Brain microvascular endothelial cell (primary cell): Measurements from ENCODE around the gene RAB34.

ENCODE experiments used
- DNase-seq: peaks from one replicate; pipeline ENCODE4 v3.0.0-alpha.2; 2020
- H3K27ac ChIP-seq: fragments of 250-450 bp; sonication (Bioruptor Pico); 2 replicates; pipeline ENCODE4 v1.5.1; 2020; ENCODE audit warnings: mild to moderate bottlenecking, moderate library complexity
- H3K27me3 ChIP-seq: fragments of 250-450 bp; sonication (Bioruptor Pico); replicated peaks from 2 replicates; pipeline ENCODE4 v1.5.1; 2020; ENCODE audit warnings: mild to moderate bottlenecking
- H3K36me3 ChIP-seq: fragments of 250-450 bp; sonication (Bioruptor Pico); replicated peaks from 2 replicates; pipeline ENCODE4 v1.5.1; 2020; ENCODE audit warnings: mild to moderate bottlenecking
- H3K4me3 ChIP-seq: 2 replicates; pipeline ENCODE4 v1.5.1; 2011; ENCODE audit warnings: low read depth, mild to moderate bottlenecking, control low read depth, low read length, moderate library complexity
- in situ Hi-C: cut with HindIII; loops from 2 replicates; pipeline ENCODE4 v1.10.0; 2017; ENCODE audit warnings: low sequenced_read_pairs, low pct_ligation_motif_present
- TF ChIP-seq, protein P1 (sequence below): IDR thresholded peaks from 2 replicates; pipeline ENCODE4 v1.5.1; 2011; ENCODE audit warnings: low read depth, mild to moderate bottlenecking, moderate library complexity, low read length, control low read depth, inconsistent platforms; ENCODE audit errors: missing control alignments

Gene RAB34

DNA sequence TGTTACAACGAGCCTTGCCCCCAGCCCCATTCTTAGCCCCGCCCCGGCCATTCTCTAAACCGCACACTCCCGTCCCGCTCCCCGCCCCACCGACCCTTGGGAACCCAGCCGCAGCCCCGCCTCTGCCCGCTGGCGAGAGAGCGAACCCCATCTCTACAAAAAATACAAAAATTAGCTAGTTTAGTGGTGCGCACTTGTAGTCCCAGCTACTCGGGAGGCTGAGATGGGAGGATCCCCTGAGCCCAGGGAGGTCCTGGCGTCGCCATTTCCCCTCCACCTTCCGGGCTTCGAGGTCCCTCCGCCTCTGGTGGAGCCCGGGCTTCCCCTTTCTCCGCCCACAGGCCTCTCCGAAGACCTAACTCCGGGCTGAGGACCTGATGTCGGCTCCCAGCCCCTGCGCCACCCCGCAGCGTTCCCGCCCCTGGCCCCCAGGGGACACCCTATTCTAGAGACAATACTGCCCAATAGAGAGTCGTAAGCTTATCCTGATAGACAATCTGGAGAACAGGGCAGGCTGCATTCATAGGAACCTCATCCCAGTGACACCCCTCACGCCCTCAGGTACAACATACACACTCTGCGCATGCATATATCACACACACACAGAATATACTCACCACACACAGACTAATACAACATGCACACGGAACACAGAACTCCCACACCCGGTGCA lies 5.5 kb downstream of the RAB34 start:
- H3K27me3 ChIP-seq: no peaks in the 10 kb centered on the region
- peak overlapping the region; percentile 42 for H3K4me3 ChIP-seq
- TF ChIP-seq, protein P1, sequence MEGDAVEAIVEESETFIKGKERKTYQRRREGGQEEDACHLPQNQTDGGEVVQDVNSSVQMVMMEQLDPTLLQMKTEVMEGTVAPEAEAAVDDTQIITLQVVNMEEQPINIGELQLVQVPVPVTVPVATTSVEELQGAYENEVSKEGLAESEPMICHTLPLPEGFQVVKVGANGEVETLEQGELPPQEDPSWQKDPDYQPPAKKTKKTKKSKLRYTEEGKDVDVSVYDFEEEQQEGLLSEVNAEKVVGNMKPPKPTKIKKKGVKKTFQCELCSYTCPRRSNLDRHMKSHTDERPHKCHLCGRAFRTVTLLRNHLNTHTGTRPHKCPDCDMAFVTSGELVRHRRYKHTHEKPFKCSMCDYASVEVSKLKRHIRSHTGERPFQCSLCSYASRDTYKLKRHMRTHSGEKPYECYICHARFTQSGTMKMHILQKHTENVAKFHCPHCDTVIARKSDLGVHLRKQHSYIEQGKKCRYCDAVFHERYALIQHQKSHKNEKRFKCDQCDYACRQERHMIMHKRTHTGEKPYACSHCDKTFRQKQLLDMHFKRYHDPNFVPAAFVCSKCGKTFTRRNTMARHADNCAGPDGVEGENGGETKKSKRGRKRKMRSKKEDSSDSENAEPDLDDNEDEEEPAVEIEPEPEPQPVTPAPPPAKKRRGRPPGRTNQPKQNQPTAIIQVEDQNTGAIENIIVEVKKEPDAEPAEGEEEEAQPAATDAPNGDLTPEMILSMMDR: peak; percentile 23
- peaks cover 14% of the 10 kb centered on the region for H3K36me3 ChIP-seq
- H3K27ac ChIP-seq: peak overlapping the region; percentile 71
- DNase-seq: no peak
- in situ Hi-C loops: no loop called here

DNA sequence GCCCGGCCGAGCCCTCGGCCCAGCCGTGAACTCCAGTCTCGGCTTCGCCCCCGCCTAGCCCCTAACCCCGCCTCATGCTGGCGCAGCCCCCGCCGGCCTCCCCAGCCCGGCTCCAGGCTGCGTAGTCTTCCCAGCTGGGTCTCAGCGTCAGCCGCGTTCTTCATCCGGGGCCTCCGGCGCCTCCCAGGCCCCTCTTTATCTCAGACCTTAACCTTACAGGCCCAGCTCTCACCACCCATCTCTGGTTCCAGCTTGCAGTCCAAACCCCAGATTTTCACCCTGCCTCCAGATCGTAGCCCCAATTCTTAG lies 6.0 kb downstream of the RAB34 start, which contains the start of gene PROCA1:
Gene PROCA1, minus strand, starts transcription at position 166 of the 309 bp plus-strand sequence. CDS start 228 bp downstream, outside the sequence.
- Histone ChIP-seq H3K36me3 (peaks cover 14% of the 10 kb centered on the region), H3K4me3 (peak within 1 kb of the TSS; percentile 61), H3K27me3 (no peaks in the 10 kb centered on the region), H3K27ac (peak within 1 kb of the TSS; percentile 71)
- no peak for DNase-seq
- in situ Hi-C loops: no loop called here
- TF ChIP-seq, protein P1: no peak

DNA sequence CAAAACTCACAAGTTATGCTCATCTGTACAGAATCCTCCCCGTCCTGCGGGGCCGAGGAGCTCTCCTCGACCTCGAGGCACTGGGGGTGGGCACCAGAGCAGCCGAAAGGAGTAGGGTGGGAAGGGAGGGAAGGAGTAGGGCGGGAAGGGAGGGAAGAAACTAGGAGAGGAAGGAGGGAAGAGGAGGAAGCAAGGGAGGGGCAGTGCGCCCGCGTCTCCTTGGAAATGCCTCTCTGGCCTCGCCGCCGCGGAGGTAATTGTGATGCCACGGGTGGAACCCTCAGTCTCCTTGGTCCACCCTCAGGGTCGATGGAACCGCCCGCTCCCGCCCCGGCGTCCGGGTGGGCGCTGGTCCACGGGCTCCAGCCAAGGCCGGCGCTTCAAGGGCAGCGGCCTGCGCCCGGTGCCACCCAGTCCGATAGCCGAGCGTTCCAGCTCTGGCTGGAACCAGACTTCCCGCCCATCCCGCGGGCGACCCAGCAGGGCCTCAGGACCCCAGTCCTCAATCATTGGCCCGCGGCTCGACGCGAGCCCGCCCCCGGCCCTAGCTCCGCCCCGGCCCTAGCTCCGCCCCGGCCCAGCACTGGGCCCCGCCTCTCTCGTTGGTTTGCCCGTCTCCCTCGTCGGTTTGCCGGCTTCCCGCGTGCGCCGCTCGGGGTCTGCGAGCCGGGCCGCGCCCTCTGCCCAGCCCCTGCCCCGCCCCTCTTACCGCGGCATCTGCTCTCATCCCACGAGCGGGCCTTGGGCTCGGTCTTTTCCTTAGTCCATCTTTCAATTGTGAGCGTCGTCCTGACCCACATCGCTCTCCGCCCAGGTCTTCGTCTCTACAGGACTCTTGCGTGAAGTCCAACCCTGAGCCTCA lies 6.6 kb downstream of the RAB34 start:
- H3K4me3 ChIP-seq: peak overlapping the region; percentile 61
- peak; percentile 76 for DNase-seq
- no peaks in the 10 kb centered on the region for H3K27me3 ChIP-seq
- in situ Hi-C loops: no loop called here
- TF ChIP-seq, protein P1: no peak
- H3K36me3 ChIP-seq: peaks cover 14% of the 10 kb centered on the region
- peak overlapping the region; percentile 71 for H3K27ac ChIP-seq

DNA sequence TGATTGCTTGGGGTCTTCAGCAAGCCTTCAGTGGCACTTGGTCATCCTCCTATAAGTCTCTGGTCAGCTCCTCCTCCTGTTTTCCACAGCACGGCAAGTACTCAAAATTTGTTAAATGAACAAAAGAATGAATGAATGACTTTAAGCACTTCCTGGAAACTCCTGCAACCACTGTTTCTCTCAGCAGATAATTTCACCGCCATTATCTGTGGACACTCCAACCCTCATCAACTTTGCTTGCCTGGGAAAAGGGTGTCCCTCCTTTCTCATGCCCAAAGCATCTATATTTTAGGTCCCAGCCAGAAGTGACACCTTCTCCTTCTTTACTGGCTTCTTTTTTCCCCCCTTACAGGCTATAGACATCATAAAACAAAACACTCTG lies 10.3 kb downstream of the RAB34 start:
- H3K36me3 ChIP-seq: peaks cover 12% of the 10 kb centered on the region
- in situ Hi-C loops: no loop called here

DNA sequence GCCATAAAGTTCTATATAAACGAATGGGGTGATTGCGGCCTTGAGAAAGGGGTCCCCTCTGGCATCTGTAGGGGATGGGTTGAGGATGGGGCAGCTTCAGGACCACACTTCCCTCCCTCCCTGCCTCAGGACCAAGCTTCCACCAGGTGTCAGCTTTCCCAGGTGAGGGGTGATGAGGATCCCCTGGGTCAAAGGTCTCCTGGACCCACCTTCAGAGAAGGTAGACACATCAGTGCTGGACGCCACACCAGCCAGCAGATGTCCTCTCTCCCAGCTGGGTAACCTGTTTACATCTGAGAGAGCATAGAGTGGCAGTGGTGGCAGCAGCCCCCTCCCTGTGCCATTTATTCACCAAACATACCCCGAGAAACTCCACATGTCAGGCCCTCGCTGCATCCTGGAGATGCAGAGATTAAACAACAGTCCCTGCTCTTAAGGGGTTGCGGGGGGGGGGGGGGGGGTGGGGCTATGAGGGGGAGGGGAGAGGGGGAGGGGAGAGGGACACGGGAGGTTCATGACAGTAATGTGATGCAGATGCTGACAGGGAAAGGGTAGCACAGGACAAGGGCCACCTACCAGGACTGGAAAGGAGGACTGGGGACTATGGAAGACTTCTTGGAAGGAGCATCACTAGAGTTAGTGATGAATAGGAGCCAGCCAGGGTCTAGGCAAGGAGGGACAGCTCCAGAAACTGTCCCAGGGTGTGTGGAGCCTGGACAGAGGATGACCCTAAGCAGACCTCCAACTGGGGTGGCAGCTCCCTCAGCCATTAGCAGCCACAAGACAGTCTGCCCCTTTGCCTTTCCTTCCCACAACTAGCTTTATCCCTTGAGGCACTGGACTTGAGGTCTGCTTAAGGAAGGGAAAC lies 11.0 kb downstream of the RAB34 start:
- TF ChIP-seq, protein P1: no peak
- Histone ChIP-seq H3K4me3 (no peak overlapping the region), H3K36me3 (peaks cover 18% of the 10 kb centered on the region), H3K27me3 (no peaks in the 10 kb centered on the region), H3K27ac (no peak overlapping the region)
- in situ Hi-C loops: no loop called here
- DNase-seq: no peak

More for the DNA sequence above, 10.3 kb downstream of the RAB34 start:
- Histone ChIP-seq H3K27ac (no peak overlapping the region), H3K4me3 (no peak overlapping the region), H3K27me3 (no peaks in the 10 kb centered on the region)
- TF ChIP-seq, protein P1: no peak
- DNase-seq: no peak
